H1 (cell line): ENCODE results near the gene KDM6B. TPM values are rescaled to one million over a fixed set of nuclear protein-coding genes. Genes with fewer than 3 reads are reported as not detected.

Source experiments
- CTCF ChIA-PET: fragments of 300-600 bp; sonication (Branson Sonifier 250); formaldehyde crosslinking; loops from one replicate; lab custom pipeline; 2021; ENCODE audit not compliant: partially characterized antibody; lab: Charles Lee
- POLR2A ChIA-PET: fragments of 300-600 bp; sonication (Branson Sonifier 250); formaldehyde crosslinking; loops from one replicate; lab custom pipeline; 2021; ENCODE audit warnings: inconsistent platforms; ENCODE audit not compliant: partially characterized antibody; lab: Charles Lee
- DNase-seq, 2 experiments: peaks; one replicate each; pipeline versions ENCODE4 v3.0.0 to v3.0.0-alpha.2; 2010 to 2022; ENCODE audit warnings: low spot score in 2 of 2, low read depth in 1 of 2, mixed read lengths in 1 of 2
- FAIRE-seq: peaks from 2 replicates; lab custom pipeline; 2011; peaks lifted over from hg19 to GRCh38; lab: Jason Lieb, UNC
- H2AFZ ChIP-seq: 2 replicates; pipeline ENCODE4 v1.8.1; 2012; ENCODE audit warnings: low read length, inconsistent platforms
- H2AK5ac ChIP-seq: 2 replicates; pipeline ENCODE4 v1.6.1; 2013; ENCODE audit warnings: low read depth, low read length
- H2BK120ac ChIP-seq: replicated peaks from 2 replicates; pipeline ENCODE3; 2013; ENCODE audit warnings: low read depth, low read length, inconsistent platforms
- H2BK12ac ChIP-seq: 2 replicates; pipeline ENCODE4 v1.6.1; 2013; ENCODE audit warnings: low read depth, low read length
- H2BK15ac ChIP-seq: 2 replicates; pipeline ENCODE4 v1.6.1; 2013; ENCODE audit warnings: low read length
- H2BK20ac ChIP-seq: 2 replicates; pipeline ENCODE4 v1.6.1; 2013; ENCODE audit warnings: low read length
- H2BK5ac ChIP-seq: 2 replicates; pipeline ENCODE4 v1.6.1; 2013; ENCODE audit warnings: low read depth, low read length
- H3K14ac ChIP-seq: 2 replicates; pipeline ENCODE4 v1.6.1; 2013; ENCODE audit warnings: inconsistent platforms; ENCODE audit not compliant: insufficient read length
- H3K18ac ChIP-seq: 2 replicates; pipeline ENCODE4 v1.6.1; 2013; ENCODE audit warnings: low read length; ENCODE audit errors: extremely low read depth
- H3K23ac ChIP-seq: 2 replicates; pipeline ENCODE4 v1.6.1; 2013; ENCODE audit warnings: inconsistent platforms; ENCODE audit not compliant: insufficient read length
- H3K23me2 ChIP-seq: 2 replicates; pipeline ENCODE4 v1.6.1; 2013; ENCODE audit warnings: low read depth, low read length
- H3K27ac ChIP-seq: 2 replicates; pipeline ENCODE4 v1.6.1; 2011; ENCODE audit warnings: low read depth, low read length, inconsistent platforms
- H3K27me3 ChIP-seq, 4 experiments: replicated peaks in 1 of 4; 1 replicate in 1 of 4; 2 replicates in 3 of 4; pipeline versions ENCODE4 v1.6.1 to v1.8.1; 2011 to 2013; ENCODE audit warnings: low read length in 3 of 4, mild to moderate bottlenecking in 3 of 4, inconsistent platforms in 2 of 4, mixed read lengths in 2 of 4, moderate library complexity in 1 of 4; ENCODE audit not compliant: control insufficient read depth in 3 of 4, insufficient read depth in 3 of 4; ENCODE audit errors: extremely low read depth in 1 of 4
- H3K36me3 ChIP-seq, 4 experiments: 2 replicates each; pipeline versions ENCODE4 v1.6.1 to v1.8.1; 2011 to 2013; ENCODE audit warnings: mild to moderate bottlenecking in 4 of 4, low read length in 3 of 4, moderate library complexity in 2 of 4, control low read depth in 1 of 4, inconsistent platforms in 1 of 4; ENCODE audit not compliant: insufficient read depth in 4 of 4, control insufficient read depth in 2 of 4
- H3K4ac ChIP-seq: replicated peaks from 2 replicates; pipeline ENCODE3; 2013; ENCODE audit warnings: low read length, low read depth, mixed read lengths, inconsistent platforms; ENCODE audit not compliant: insufficient read length
- H3K4me1 ChIP-seq, 4 experiments: replicated peaks in 1 of 4; 1 replicate in 1 of 4; 2 replicates in 3 of 4; pipeline versions ENCODE4 v1.6.1 to v1.8.1; 2011 to 2013; ENCODE audit warnings: low read length in 3 of 4, inconsistent platforms in 2 of 4, mixed read lengths in 1 of 4; ENCODE audit not compliant: insufficient read depth in 4 of 4, control insufficient read depth in 3 of 4
- H3K4me2 ChIP-seq, 2 experiments: 2 replicates each; pipeline versions ENCODE4 v1.6.1 to v1.8.1; 2011 to 2013; ENCODE audit warnings: low read depth in 2 of 2, low read length in 2 of 2, control low read depth in 1 of 2, inconsistent platforms in 1 of 2, mild to moderate bottlenecking in 1 of 2; ENCODE audit not compliant: insufficient read depth in 1 of 2
- H3K4me3 ChIP-seq, 4 experiments: fragments of 200-600, 300-600 bp in 1 of 4; sonication (generic), shearing (Covaris generic), sonication (Bioruptor Twin) in 1 of 4; 2 replicates each; pipeline versions ENCODE4 v1.5.1 to v1.8.1; 2011 to 2016; ENCODE audit warnings: low read length in 4 of 4, low read depth in 3 of 4, control low read depth in 2 of 4, inconsistent platforms in 2 of 4, mild to moderate bottlenecking in 2 of 4, mixed read lengths in 1 of 4, moderate library complexity in 1 of 4; ENCODE audit not compliant: insufficient read depth in 2 of 4; ENCODE audit errors: extremely low read depth in 1 of 4
- H3K56ac ChIP-seq: replicated peaks from 2 replicates; pipeline ENCODE3; 2013; ENCODE audit warnings: low read depth, mild to moderate bottlenecking, mixed read lengths, low read length, inconsistent platforms; ENCODE audit not compliant: insufficient read length
- H3K79me1 ChIP-seq: 2 replicates; pipeline ENCODE4 v1.6.1; 2013; ENCODE audit warnings: low read depth, low read length, control low read depth
- H3K79me2 ChIP-seq, 2 experiments: 2 replicates each; pipeline versions ENCODE4 v1.6.1 to v1.8.1; 2012 to 2013; ENCODE audit warnings: low read length in 2 of 2, mild to moderate bottlenecking in 2 of 2, inconsistent platforms in 1 of 2; ENCODE audit not compliant: insufficient read depth in 2 of 2, control insufficient read depth in 1 of 2
- H3K9ac ChIP-seq, 4 experiments: replicated peaks in 1 of 4; 1 replicate in 1 of 4; 2 replicates in 3 of 4; pipeline versions ENCODE4 v1.6.1 to v1.8.1; 2011 to 2013; ENCODE audit warnings: low read depth in 3 of 4, low read length in 3 of 4, control low read depth in 2 of 4, mild to moderate bottlenecking in 2 of 4, moderate library complexity in 2 of 4, inconsistent platforms in 1 of 4; ENCODE audit errors: extremely low read depth in 1 of 4
- H3K9me3 ChIP-seq, 2 experiments: 2 replicates each; pipeline versions ENCODE4 v1.6.1 to v1.8.1; 2012 to 2013; ENCODE audit warnings: mild to moderate bottlenecking in 2 of 2, moderate library complexity in 2 of 2, control low read depth in 1 of 2, inconsistent platforms in 1 of 2, low read depth in 1 of 2, low read length in 1 of 2, mixed read lengths in 1 of 2; ENCODE audit not compliant: insufficient read depth in 2 of 2
- H4K20me1 ChIP-seq, 2 experiments: replicated peaks in 1 of 2; 2 replicates each; pipeline versions ENCODE3 to v1.8.1; 2011 to 2013; ENCODE audit warnings: inconsistent platforms in 2 of 2, low read length in 2 of 2, mild to moderate bottlenecking in 1 of 2; ENCODE audit not compliant: insufficient read depth in 2 of 2, control insufficient read depth in 1 of 2
- H4K5ac ChIP-seq: 2 replicates; pipeline ENCODE4 v1.6.1; 2013; ENCODE audit warnings: low read length, low read depth, mixed read lengths, inconsistent platforms; ENCODE audit not compliant: insufficient read length
- H4K8ac ChIP-seq: 2 replicates; pipeline ENCODE4 v1.8.0; 2013; ENCODE audit warnings: mild to moderate bottlenecking, moderate library complexity, low read length, inconsistent platforms; ENCODE audit not compliant: insufficient read depth; ENCODE audit errors: extremely low read depth
- H4K91ac ChIP-seq: replicated peaks from 2 replicates; pipeline ENCODE3; 2013; ENCODE audit warnings: low read length, mixed read lengths, inconsistent platforms; ENCODE audit not compliant: insufficient read length
- CBX5 ChIP-seq: fragments of 300-800, 300-1000 bp; sonication (generic); IDR thresholded peaks from 2 replicates; pipeline ENCODE4 v1.7.1; 2016; ENCODE audit warnings: antibody characterized with exemption, low read length, low read depth
- HDAC2 ChIP-seq, 2 experiments: fragments of 300-600 bp in 1 of 2; sonication (generic) in 1 of 2; IDR thresholded peaks; 2 replicates each; pipeline ENCODE4 v1.6.1; 2011 to 2012; ENCODE audit warnings: low read depth in 2 of 2, low read length in 2 of 2, mild to moderate bottlenecking in 2 of 2, moderate library complexity in 2 of 2, borderline replicate concordance in 1 of 2, inconsistent platforms in 1 of 2
- JUND ChIP-seq: IDR thresholded peaks from 2 replicates; pipeline ENCODE4 v1.6.1; 2011; ENCODE audit warnings: mild to moderate bottlenecking, improper control_type of control experiment, low read length
- KDM1A ChIP-seq: fragments of 200-600, 300-600 bp; sonication (generic); IDR thresholded peaks from 2 replicates; pipeline ENCODE4 v1.7.1; 2016; ENCODE audit warnings: mild to moderate bottlenecking, low read length, borderline replicate concordance
- MAFK ChIP-seq: IDR thresholded peaks from 2 replicates; pipeline ENCODE4 v1.6.1; 2012; ENCODE audit warnings: low read depth, mild to moderate bottlenecking, improper control_type of control experiment, low read length
- NANOG ChIP-seq: IDR thresholded peaks from 2 replicates; pipeline ENCODE4 v1.6.1; 2011; ENCODE audit warnings: low read length, low read depth, mild to moderate bottlenecking, inconsistent platforms; ENCODE audit not compliant: insufficient read depth, poor library complexity, severe bottlenecking
- RBBP5 ChIP-seq: IDR thresholded peaks from 2 replicates; pipeline ENCODE4 v1.7.1; 2012; ENCODE audit warnings: low read depth, mild to moderate bottlenecking, inconsistent platforms, low read length, moderate library complexity, borderline replicate concordance
- SAP30 ChIP-seq: fragments of 300-600 bp; sonication (generic); IDR thresholded peaks from 2 replicates; pipeline ENCODE4 v1.7.1; 2012; ENCODE audit warnings: low read length, moderate library complexity, mild to moderate bottlenecking, inconsistent platforms; ENCODE audit not compliant: insufficient read depth, insufficient replicate concordance
- SIX5 ChIP-seq: IDR thresholded peaks from 2 replicates; pipeline ENCODE4 v1.6.1; 2011; ENCODE audit warnings: mild to moderate bottlenecking, low read depth, low read length
- SRF ChIP-seq: IDR thresholded peaks from 2 replicates; pipeline ENCODE4 v1.6.1; 2011; ENCODE audit warnings: mild to moderate bottlenecking, low read depth, low read length, moderate library complexity
- SUZ12 ChIP-seq: fragments of 200-600 bp; sonication (generic); IDR thresholded peaks from 2 replicates; pipeline ENCODE4 v1.6.1; 2012; ENCODE audit warnings: mild to moderate bottlenecking, inconsistent platforms, low read length, moderate library complexity, mixed read lengths
- YY1 ChIP-seq: IDR thresholded peaks from 2 replicates; pipeline ENCODE4 v1.6.1; 2011; ENCODE audit warnings: low read depth, mild to moderate bottlenecking, low read length
- WGBS, 2 experiments: shearing (Covaris generic) in 1 of 2; methylation state at CpG; one replicate each; pipeline versions ENCODE4 v1.1.6 to v1.1.7; 2013 to 2015; ENCODE audit warnings: low lambda C conversion rate in 2 of 2, mixed read lengths in 2 of 2, inconsistent platforms in 1 of 2, low coverage in 1 of 2, missing lambda C conversion rate in 1 of 2; ENCODE audit not compliant: insufficient replicate concordance in 2 of 2, insufficient coverage in 1 of 2, insufficient read length in 1 of 2; ENCODE audit errors: extremely low coverage in 1 of 2, missing lambda C conversion rate in 1 of 2; 5-methylcytosine and 5-hydroxymethylcytosine counted together
- polyA plus RNA-seq, 7 experiments: library from polyadenylated mRNA; depleted of rRNA in 3 of 7; stranded (reverse) in 5 of 7; unstranded in 2 of 7; fragments of >200 nt in 5 of 7; fragments of 200-250 nt in 2 of 7; gene quantifications; 1 replicate in 5 of 7; 2 replicates in 1 of 7; 4 replicates in 1 of 7; pipeline versions ENCODE4 v1.2.1 to v1.2.3, GENCODE V29; 2011 to 2013; ENCODE audit warnings: missing spikeins in 2 of 7, mixed read lengths in 2 of 7
- total RNA-seq: library from RNA; stranded (reverse); fragmentation: NEBNext Ultra II Directional; extraction: Animal tissue kit (Norgen Biotek cat#: 25700); gene quantifications from 2 replicates; pipeline ENCODE4 v1.2.1, GENCODE V29; 2021

KDM6B gene
- total and polyA plus RNA-seq, 2 of the 8 experiments (the other 6 are each of a cell fraction or from before 2014, with no cell fraction given) = 0.48 to 3.7 TPM

DNA sequence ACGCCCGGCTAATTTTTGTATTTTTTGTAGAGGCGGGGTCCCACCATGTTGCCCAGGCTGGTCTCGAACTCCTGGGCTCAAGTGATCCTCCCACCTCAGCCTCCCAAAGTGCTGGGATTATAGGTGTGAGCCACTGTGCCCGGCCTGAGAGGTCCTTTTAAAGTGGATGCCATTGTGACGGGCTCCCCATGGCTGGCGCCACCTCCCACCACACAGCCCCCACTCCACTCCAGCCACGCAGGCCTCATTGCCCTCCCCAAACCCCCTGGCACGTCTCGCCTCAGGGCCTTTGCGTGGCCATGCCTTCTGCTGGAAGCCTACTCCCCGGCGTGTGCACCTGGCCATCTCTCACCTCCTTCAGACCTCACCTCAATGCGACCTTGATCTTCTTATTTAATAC lies 11.9 kb upstream of the KDM6B start:
- Histone ChIP-seq H3K27ac (no peak overlapping the region), H3K4me2 (no peak overlapping the region), H4K8ac (no peak overlapping the region), H2BK120ac (no peak overlapping the region), H3K18ac (no peak overlapping the region), H3K9me3 (no peaks in the 10 kb centered on the region), H2BK15ac (no peak overlapping the region), H3K9ac (no peak overlapping the region), H3K23me2 (no peaks in the 10 kb centered on the region), H3K23ac (no peak overlapping the region), H3K79me1 (no peaks in the 10 kb centered on the region), H2AFZ (no peak overlapping the region), H4K20me1 (no peaks in the 10 kb centered on the region), H3K4me1 (peaks cover 0 to 7% (median 5%) of the 10 kb centered on the region in 4 experiments; a peak in 5 of 7 replicates), H2BK20ac (no peak overlapping the region), H4K5ac (no peak overlapping the region), H3K14ac (no peak overlapping the region), H2BK12ac (no peak overlapping the region), H3K27me3 (peaks cover 0 to 15% (median 10%) of the 10 kb centered on the region in 4 experiments; a peak in 6 of 7 replicates), H4K91ac (no peak overlapping the region), H3K36me3 (no peaks in the 10 kb centered on the region), H3K4me3 (no peak overlapping the region), H2AK5ac (no peak overlapping the region), H3K56ac (no peak overlapping the region), H3K79me2 (no peaks in the 10 kb centered on the region), H2BK5ac (no peak overlapping the region), H3K4ac (no peak overlapping the region)
- ChIA-PET CTCF (interaction anchor here (0.6 to 8.9 kb wide), 19 partner anchors 9 to 166 kb away, joined by 3 to 71 read pairs (median 4); partner anchors contain the start of gene KDM6B), POLR2A (interaction anchor here (1.0 kb wide), 1 partner anchor 15 kb away, joined by 3 read pairs; no protein-coding TSS in a partner anchor)
- 82% methylated on average over 13 of the region's 14 CpGs; no CpG with 5 or more reads in 1 of the 2 experiments for WGBS, 2 experiments
- no peak for TF ChIP-seq RBBP5
- TF ChIP-seq KDM1A = no peak
- no peak for TF ChIP-seq SAP30
- no peak for TF ChIP-seq SUZ12
- no peak for TF ChIP-seq SRF
- no peak for TF ChIP-seq SIX5
- no peak for TF ChIP-seq HDAC2 (IDR thresholded peaks at IDR 0.05; ENCODE audit: borderline replicate concordance in 1 of 2, low read depth in 2 of 2, low read length in 2 of 2)
- TF ChIP-seq YY1 = no peak
- no peak for TF ChIP-seq MAFK
- TF ChIP-seq JUND = no peak
- no peak for TF ChIP-seq NANOG
- TF ChIP-seq CBX5 = no peak
- FAIRE-seq (no peak), DNase-seq (no peak)
